Muscle of arm (tissue), 12 donors: ENCODE measurements around the gene BNC2. TPM values are rescaled to one million over a fixed set of nuclear protein-coding genes. Genes with fewer than 3 reads are reported as not detected.

Experiments used
- DNase-seq: peaks from one replicate; pipeline ENCODE4 v3.0.0-alpha.2; 2013
- polyA plus RNA-seq, 12 donors: library from polyadenylated mRNA; unstranded; fragments of 120-200 nt; gene quantifications; one replicate each; pipeline ENCODE4 v1.2.1, GENCODE V29; 2013; ENCODE audit not compliant: insufficient read length in 12 of 12

Gene BNC2
- polyA plus RNA-seq, 12 donors, result 4.5 to 19.4 (median 6.8) TPM; not detected in 1

DNA sequence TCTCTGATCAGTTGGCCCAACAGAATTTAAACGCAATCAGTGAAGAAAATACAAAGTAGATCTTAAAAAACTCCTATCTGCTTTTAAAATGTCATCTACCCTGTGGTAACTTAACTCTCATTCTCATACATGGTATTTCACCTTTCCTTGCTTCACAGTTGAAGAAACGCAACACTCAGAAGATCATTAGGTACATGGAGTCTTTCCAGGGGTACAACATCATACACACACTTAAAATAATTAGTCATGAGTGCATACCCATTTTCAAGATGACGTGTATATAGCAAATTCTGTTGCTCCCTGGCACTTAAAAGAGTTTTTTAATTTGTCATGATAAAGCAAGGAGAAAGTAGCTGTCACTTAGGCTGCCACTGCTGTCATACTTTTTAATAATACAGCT, 259.9 kb downstream of the BNC2 start:
- no peak for DNase-seq

DNA sequence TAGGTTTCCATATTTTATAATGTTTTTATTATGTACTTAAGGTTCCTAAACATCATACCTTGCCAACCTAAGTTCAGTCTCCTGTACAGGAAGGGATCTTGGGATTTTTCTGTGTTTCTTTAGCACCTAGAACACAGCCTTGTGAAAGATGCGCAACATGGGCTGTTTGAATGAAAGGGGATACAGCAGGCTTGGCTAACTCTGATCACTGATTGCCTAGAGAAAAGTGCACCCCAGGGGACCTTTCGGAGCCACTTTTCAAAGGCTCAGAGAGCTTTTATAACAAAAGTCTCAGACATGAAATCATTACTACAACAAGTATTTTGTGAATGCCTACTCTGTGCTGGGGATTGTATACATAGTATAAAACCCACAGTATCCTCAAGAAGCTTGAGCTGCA, 261.6 kb downstream of the BNC2 start:
- no peak for DNase-seq

DNA sequence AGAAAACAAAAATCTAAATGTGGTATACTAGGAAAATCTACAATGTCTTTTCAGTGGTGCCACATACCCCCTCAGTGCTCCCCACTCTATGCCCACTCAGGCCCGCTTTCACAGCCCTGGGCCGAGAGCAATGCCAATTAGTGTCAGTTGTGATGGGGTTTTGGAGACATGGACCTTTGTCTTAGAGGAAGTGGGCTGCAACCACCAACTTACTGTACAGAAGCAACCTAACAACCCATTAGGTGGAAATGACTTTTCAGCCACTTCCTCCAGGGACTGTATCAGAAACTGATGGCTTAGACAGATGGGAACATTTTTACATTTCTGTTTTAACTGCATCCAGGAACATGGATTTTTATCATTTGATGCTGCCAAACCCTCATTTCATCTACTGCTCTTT, 268.0 kb downstream of the BNC2 start:
- DNase-seq, result no peak

DNA sequence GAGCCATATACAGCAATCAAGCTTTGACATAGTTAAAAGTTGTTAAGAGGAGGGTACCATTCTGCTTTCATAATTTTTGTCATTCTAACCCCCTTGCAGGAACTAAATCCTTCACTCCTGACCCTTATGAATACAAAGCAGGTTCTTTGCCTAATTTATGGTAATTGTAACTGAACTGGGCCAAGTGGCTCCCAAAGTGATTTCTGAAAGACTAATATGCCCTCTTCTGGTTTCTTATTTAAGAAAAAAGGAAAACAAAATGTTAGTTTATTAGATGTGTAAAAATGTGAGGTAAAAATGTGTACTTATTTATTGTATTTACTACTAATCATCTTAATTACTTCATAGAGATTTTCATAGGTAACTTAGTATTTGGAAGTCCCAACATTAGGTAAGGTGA, 268.5 kb downstream of the BNC2 start:
- DNase-seq, result no peak

DNA sequence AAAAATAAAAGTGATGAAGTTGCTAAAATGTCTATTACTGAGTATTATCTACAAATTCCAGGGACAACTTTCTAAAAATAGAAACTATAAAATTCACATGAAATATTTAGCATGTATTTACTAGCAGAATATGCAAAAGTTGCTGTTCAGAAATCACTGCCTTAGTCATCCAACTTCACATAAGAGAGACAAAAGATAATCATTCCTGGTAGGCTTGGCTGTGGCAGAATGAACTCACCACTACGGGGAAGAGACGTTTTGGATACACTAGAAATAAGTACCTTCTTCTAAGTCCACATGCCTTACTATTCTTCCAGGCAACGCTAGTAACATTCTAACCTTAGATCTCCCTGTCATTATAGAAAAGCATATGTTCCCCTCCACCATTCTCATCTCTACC, 272.2 kb downstream of the BNC2 start:
- no peak for DNase-seq

DNA sequence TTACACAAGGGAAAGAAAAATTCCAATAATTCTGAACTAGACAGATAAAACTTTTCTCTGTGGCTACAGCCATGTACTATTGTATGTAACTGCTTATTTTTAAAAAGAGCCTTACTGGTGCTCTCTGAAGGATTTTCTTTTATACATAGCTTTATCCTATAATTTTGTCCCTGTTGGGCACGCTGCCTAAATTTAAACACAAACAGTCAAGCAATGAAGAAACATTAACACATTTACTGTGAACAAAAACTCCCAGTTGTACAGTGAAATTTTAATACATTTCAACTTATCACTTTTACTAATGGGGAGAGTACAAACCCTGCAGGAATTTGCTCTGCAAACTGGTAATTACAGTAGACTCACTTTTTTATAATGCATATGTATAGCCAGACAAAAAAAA, 273.3 kb downstream of the BNC2 start:
- no peak for DNase-seq

DNA sequence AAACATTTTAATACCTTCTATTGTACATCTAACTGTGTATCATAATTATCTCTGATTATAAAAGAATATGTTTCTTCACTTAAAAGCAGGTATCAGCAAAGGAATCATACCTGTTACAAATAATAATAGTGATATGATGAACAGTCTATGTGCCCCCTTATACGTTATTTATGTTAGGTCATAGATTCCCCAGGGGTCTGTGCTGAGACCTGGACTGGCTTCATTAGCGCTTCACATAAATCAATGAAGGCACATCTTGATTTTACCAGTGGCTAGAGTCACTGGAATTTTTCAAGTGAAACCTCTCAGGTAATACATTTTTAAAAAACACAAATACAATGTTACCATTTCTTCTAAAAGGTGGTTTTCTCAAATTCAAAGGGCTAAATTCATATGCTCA, 275.2 kb downstream of the BNC2 start:
- no peak for DNase-seq

DNA sequence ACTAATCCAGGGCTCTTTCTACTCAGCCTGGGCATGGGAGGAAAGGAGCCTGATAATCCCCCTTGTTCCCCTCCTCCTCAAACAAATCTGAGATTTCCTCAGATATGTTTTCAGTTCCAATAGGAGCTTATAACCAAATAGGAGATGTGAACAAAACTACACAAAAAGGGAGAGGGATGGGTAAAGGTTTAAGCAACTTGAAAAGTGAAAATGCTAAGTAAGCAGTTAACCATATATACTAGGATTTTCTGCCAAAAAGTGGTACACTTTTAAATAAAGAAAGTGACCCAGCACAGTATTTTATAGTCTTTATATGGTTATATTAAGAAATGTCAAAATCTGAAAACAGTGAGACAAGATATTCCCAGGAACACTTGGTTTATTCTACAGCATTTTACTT, 275.7 kb downstream of the BNC2 start:
- DNase-seq, result no peak

DNA sequence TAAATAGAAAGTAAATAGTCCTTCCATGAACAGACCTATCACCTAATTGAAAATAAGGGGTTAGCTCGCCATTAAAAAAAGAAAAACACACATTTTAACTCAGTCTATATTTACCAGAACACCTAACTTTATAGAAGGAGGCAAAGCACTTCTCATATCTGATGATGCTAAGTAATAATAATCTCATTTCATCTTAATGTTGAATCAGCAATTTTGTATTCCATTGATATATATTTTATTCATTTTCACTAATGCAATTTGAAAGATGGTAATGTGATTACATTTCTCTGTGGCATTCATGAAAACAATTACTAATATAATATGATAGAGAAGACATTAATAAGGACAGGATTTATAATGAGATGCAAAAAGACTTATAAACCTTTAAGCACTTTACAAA, 276.7 kb downstream of the BNC2 start:
- no peak for DNase-seq

DNA sequence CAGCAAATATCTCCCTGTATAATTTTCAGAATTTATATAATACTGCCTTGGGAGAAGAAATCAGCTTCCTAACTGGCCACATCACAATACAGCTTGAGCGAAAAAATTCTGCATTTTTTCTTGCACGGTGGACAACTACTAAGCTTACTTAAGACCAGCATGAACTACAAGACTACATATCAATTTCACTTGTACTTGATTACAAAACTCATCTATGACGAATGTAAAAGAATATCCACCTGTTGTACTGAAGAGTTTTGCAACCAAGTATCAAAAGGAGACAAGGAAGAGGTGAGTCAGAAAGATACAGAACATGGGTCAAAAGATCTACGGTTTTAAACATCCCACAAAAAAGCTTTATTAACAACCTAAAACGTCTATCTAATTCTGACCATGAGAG, 279.4 kb downstream of the BNC2 start:
- no peak for DNase-seq

DNA sequence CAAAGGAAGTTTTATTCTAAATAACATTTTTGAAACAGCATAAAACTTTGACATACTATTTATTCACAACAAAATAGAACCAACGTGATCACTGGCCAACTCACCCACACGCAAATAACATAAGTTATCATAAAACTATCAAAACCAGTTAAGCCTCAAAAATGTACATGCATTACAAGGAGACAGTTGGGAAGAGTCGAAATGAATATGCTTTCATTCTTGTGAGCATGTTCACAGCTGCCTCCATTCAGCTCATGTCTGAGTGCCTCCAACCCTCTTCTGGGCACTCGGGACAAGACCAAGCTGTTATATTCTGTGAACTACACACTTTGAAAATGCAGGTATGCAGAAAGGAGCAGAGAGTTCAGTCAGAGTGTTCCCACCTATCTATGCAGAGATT, 284.9 kb downstream of the BNC2 start:
- DNase-seq, result no peak

DNA sequence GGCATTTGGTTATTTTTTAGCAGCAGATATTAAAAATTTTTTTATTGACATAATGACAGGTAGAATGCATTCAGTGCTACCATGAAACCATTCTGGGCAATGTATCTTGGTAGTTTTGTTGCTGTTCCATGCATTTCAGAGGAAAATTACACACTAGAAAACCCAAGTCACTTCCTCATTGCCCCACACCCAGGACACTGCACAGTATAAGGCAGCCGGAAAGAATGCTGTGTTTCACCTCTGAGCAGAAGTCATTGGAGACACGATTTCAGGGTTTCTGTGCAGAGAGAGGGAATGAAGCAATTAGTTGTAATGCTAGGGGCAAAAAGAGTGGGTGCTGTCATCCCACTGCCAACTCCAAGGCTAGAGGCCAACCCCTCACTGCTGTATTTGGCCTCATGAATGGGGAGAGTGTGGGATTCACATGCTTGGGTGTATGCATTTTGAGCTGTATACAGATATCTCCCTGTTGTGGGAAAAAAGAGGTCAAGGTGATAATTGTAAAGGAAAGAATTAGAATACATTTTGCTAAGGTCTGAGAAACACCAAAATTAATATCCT, 290.5 kb downstream of the BNC2 start:
- no peak for DNase-seq

DNA sequence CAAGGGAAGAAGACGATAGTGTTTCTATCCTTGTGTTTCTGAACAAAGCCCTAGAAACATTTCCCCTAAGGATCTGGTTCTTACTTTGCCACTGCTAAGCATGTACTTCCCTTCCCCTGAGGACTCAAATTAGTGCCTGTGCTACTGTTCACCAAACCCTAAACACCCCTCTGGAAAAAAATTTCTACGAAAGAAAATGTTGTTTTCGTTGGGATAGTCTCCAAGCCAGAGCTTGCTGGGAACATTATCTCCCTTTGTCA, 294.6 kb downstream of the BNC2 start:
- no peak for DNase-seq

DNA sequence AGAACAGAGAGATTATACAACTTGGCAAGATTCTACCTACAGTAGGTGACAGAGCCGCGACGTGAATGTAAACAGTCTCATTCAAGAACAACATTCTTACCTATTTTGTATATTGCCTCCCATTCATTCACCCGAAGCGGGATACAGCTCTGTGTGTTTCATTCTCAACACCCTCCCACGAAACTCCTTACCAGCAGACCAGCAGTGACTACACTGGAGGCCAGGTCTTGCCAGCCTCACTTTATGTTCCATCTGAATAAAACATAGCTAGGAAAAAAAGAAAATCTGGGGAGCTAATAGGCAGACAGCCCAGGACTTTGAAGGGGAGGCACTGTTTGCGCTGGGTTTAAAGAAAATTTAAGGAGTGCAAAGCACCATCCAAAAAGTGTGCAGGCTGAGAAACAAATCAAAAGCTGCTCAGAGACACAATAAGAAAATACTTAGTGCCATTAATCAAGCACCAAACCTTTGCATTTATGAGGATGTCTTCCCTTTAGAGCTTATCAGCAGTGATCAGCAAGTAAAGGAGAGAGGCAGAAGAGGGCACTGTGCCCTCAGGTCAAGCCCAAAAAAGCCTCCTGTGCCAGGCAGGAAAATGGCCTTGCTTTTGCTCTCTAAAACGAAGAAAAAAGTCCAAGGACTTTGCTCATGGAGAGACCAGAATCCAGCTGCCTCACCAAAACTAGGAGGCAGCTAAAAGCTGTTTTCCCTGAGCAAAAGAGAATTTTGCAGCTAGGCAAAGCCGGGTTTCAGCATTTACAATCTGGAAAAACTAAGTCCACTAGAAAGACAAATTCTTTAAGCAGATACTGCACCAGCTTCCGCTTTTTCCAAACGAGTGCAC, 295.1 kb downstream of the BNC2 start:
- DNase-seq, result no peak

DNA sequence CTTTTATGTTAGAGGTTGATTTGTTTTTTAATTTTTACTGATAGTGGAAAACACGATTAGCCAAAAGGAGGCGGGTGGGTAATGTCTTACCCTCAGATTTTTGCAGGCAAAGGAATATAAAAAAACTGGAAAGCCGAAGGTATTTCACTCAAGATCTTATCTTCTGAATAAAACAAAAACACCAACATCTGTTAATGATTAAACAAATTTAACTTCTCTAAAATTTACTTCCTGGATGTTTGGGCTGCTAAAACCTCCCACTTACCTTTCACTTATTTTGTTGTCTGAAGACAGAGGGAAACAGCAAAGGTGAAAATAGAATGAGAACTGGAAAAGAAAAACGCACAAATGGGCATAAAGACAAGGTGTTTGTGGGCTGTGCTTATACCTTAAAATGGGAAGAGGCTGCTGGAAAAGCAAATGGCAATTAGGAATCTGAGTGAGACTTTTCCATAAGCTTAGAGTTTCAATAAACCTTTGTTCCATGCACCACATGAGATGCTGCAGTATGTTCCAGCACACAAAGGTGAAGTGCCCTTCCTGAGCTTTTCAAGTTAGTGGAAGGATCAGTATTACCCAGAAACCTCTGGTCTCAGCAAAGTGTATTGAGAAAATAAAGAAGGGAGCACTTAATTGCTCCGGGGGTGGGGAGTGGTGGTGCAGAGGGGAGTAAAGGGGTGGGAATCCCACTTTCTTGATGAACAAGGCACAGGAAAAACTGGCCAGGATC, 298.3 kb downstream of the BNC2 start:
- no peak for DNase-seq

DNA sequence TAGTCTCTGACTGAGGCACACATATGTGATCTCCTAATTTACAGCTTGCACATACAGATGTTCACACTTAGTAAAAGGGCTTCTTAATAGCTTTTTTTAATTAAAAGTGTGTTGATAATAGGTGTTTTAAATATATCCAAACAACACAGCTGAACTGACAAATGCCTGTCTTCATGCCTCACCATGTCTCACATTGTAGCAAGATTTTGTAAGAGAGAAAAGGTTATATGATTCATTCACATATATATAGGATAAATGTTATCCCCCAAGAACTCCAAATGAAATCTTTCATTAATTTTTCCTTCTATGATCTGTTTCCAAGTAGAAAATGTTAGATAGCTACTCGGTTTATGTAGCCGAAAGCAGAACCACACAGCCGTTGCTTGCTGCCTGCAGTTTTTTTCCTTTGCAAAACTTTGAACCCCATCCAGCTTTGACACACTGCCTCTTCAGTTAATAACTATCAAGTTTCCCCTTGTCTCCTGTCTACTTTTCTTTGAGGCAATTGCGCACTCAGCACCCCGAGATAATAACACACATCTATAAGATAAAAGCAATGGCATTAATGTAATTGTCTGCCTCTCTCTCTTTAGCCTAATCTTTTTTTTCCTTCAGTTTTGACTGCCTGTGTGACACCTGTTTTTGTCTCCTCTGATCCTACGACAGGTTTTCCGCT, 299.2 kb downstream of the BNC2 start:
- DNase-seq, result peak; percentile 40

DNA sequence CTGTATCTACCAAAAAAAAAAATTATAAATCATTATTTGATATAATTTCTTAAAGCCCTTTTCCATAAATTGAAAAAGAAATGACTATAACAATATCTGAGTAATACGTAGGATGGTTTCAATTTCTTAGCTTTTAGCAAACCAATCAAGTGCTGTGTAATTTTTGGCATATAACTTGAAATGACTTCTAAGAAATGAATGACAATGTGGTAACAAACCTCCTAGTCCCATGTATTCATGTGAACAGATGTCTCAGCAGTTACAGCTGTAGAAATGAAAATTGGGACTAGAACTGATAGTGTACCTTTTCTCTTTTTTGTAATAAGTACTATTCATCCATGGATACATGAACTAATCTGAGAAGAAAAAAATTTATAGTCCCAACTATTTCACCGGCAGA, 307.0 kb downstream of the BNC2 start:
- DNase-seq, result no peak

DNA sequence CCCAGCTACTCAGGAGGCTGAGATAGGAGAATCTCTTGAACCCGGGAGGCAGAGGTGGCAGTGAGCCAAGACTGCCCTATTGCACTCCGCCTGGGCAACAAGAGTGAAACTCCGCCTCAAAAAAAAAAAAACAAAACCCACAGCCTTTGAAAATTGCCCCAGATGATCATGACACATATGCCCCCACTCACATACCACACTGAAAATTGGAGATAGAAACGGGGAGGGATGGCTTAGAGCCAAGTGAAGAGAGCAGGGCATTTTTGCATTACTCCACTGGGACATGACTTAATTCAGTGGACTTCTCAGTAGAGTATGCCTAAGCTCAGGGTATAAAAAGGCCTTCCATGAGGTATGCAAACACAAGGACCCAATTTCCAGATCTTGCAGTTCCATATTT, 309.3 kb downstream of the BNC2 start:
- DNase-seq, result no peak

DNA sequence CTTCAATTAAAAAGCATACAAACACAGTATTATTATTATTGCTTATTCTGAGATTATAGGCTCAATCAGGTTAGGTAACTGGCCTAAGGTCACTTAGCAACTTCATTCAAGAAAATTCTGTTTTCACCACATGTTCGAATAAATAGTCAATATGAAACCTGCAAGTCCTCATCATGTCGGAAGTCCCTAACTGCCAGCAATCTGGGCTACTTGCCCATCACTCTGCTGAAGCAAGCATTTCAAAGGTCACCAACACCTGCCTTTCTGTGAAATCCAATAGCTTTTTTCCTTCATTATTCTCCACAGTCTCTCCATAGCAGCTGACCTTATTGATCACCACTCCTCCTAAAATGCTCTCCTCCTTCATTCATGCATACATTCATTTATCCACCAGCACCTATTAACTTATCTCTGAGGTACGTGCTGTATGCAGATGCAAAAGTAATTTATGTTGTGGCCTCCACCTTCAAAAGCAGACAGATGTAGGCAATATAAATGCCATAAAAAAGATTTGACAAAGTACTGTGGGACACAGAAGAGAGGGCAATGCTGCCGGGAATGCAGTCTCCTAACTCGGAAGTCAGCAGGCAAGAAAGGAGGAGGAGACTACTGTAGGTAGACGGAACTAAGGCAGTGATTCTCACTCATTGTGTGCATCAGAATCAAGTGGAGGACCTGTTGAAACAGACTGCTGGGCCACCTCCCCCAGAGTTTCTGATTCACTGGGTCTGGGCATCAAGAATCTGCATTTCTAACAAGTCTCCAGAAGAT, 310.9 kb downstream of the BNC2 start:
- no peak for DNase-seq

DNA sequence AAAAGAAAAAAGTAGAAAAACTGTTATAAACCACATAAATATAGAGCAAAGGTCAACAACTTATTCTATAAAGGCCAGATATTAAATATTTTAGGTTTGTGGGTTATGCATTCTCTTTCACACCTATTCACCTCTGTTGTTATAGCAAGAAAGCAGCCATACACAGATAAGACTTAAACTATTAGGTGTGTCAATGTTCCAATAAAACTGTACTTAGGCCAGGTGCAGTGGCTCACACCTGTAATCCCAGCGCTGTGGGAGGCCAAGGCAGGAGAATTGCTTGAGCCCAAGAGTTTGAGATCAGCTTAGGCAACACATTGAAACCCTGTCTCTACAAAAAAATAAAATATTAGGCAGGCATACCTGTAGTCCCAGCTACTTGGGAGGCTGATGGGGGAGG, 314.7 kb downstream of the BNC2 start:
- DNase-seq, result no peak

DNA sequence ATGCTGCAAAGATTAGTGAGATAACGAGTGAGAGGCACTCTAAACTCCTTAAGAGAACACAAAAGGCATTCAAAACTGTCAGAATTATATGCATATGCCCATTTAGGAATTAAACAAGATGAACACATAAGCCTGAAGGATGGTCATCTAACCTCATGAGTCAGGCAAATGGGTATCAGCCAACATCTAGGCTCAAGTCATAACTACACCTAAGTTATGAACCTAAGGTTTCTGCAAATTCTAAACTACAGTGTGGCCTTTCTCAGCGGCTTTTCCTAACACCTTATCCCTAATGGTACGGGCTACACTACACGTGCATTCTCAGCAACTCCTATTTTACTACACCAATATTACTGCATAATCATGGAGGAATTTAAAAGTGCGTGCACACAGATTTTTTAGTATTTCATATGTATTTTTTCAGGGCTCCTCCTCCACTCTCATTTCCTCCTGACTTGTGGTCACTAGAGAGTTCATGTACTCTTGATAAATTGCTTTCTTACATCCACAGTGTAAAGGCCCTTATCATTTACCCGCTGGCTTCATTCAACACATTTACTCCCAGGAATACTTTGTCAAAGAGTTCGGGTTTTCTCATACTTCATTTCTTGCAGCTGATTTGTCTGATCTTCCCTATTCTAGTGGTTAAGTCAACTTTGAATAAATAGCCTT, 316.5 kb downstream of the BNC2 start:
- DNase-seq, result no peak

DNA sequence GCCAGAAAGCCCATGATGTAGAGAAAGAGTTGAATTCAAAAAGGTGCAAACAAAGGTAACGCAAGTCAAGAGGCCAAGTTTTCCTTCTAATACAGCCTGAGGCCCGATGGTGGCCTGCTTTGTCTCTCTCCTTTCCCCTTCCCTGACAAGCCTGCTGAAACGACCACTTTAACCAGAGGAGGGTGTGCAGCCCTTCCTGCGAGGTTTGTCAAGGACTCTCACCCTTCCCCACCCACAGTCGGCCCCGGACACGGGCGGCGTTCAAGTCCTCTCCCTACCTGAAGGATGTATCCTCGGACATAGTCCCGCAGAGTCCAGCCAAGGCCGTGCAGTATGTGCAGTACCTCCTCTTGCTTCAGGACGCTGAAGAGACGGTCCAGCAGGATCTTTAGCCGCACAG, 318.2 kb downstream of the BNC2 start:
- DNase-seq, result no peak
